Mucosa of descending colon (tissue), 3 donors: ENCODE data around the gene PADI3. TPM values are rescaled to one million over a fixed set of nuclear protein-coding genes. Genes with fewer than 3 reads are reported as not detected.

ENCODE experiments used
- ATAC-seq: fragments of 200-7000 bp; cut with Tn5 transposase; one replicate; pipeline ENCODE4 v1.9.1; 2020; ENCODE audit warnings: mild to moderate bottlenecking, moderate library complexity
- DNase-seq, 3 donors: peaks; one replicate each; pipeline ENCODE4 v3.0.0-alpha.2; 2020
- H3K36me3 ChIP-seq: fragments of 200-600 bp; one replicate; pipeline ENCODE4 v1.8.0; 2021; ENCODE audit warnings: low read depth, mild to moderate bottlenecking
- H3K4me1 ChIP-seq: fragments of 200-600 bp; one replicate; pipeline ENCODE4 v1.8.0; 2021; ENCODE audit warnings: low read depth, mild to moderate bottlenecking
- H3K4me3 ChIP-seq: fragments of 200-600 bp; one replicate; pipeline ENCODE4 v1.8.0; 2021; ENCODE audit warnings: mild to moderate bottlenecking
- H3K9me3 ChIP-seq: fragments of 200-600 bp; one replicate; pipeline ENCODE4 v1.8.0; 2021; ENCODE audit warnings: mild to moderate bottlenecking
- CTCF ChIP-seq: fragments of 200-600 bp; IDR thresholded peaks from one replicate; pipeline ENCODE4 v1.8.0; 2022; ENCODE audit warnings: antibody characterized with exemption, mild to moderate bottlenecking
- intact Hi-C, 2 donors: fragments of 100-400 bp; cut with DNase I in 1 of 2; cut with micrococcal nuclease in 1 of 2; formaldehyde crosslinking; loops; one replicate each; pipeline versions ENCODE4 v1.11.0 to v1.11.1; 2022; cut with DNase I, micrococcal nuclease
- total RNA-seq, 3 donors: library from RNA; stranded (reverse); fragmentation: NEBNext Ultra II Directional in 2 of 3; extraction: Animal tissue kit (Norgen Biotek cat#: 25700) in 2 of 3; gene quantifications; one replicate each; pipeline versions ENCODE4 v1.2.1 to v1.2.4, GENCODE V29; 2021 to 2023
- donor health status: DM: no; HTN: no; CAD: no; lungs with moderate emphysema.
- donor health status: DM: no; HTN: no; CAD: no.
- donor health status: DM: no; HTN: yes; CAD: no.

The PADI3 gene
- total RNA-seq, 3 donors from 2014 or later, result 0.09 to 0.17 TPM; not detected in 1

- TF ChIP-seq CTCF, result no peak
- H3K36me3 ChIP-seq, result no peaks in the 10 kb centered on the region
- no peak overlapping the region for H3K4me3 ChIP-seq
- H3K4me1 ChIP-seq, result no peaks in the 10 kb centered on the region
- DNase-seq (peak in 1 of 3 donors; percentile 6), ATAC-seq (no peak)
- intact Hi-C loops, result no loop called here
- no peaks in the 10 kb centered on the region for H3K9me3 ChIP-seq
These were observed 32.8 kb upstream of the PADI3 start for GRCh38 chr1:17216078-17216477.

GRCh38 chr1:17217607-17218006 is 31.3 kb upstream of the PADI3 start:
- DNase-seq, result no peak
- intact Hi-C loops, result no loop called here
- Histone ChIP-seq H3K36me3 (no peaks in the 10 kb centered on the region), H3K9me3 (no peaks in the 10 kb centered on the region), H3K4me3 (no peak overlapping the region), H3K4me1 (no peaks in the 10 kb centered on the region)
- ATAC-seq, result no peak
- TF ChIP-seq CTCF, result no peak

GRCh38 chr1:17218939-17219338 is 30.0 kb upstream of the PADI3 start:
- Histone ChIP-seq H3K4me1 (no peaks in the 10 kb centered on the region), H3K4me3 (no peak overlapping the region), H3K9me3 (no peaks in the 10 kb centered on the region), H3K36me3 (no peaks in the 10 kb centered on the region)
- ATAC-seq (no peak), DNase-seq (peak in 1 of 3 donors; percentile 24)
- TF ChIP-seq CTCF, result no peak
- intact Hi-C loops, result no loop called here

- ATAC-seq (no peak), DNase-seq (no peak)
- no peaks in the 10 kb centered on the region for H3K4me1 ChIP-seq
- intact Hi-C loops, result no loop called here
- H3K36me3 ChIP-seq, result no peaks in the 10 kb centered on the region
- no peak for TF ChIP-seq CTCF
- H3K9me3 ChIP-seq, result no peaks in the 10 kb centered on the region
- no peak overlapping the region for H3K4me3 ChIP-seq
These were observed 28.6 kb upstream of the PADI3 start for GRCh38 chr1:17220287-17220686.

GRCh38 chr1:17222557-17222956 is 26.3 kb upstream of the PADI3 start:
- Histone ChIP-seq H3K36me3 (no peaks in the 10 kb centered on the region), H3K4me3 (no peak overlapping the region), H3K9me3 (no peaks in the 10 kb centered on the region), H3K4me1 (peaks cover 3% of the 10 kb centered on the region)
- DNase-seq (peak in 1 of 3 donors; percentile 15), ATAC-seq (no peak)
- no peak for TF ChIP-seq CTCF
- intact Hi-C loops, result no loop called here

- H3K36me3 ChIP-seq, result no peaks in the 10 kb centered on the region
- intact Hi-C loops, result no loop called here
- no peaks in the 10 kb centered on the region for H3K9me3 ChIP-seq
- no peak overlapping the region for H3K4me3 ChIP-seq
- TF ChIP-seq CTCF, result no peak
- DNase-seq (no peak), ATAC-seq (no peak)
- peaks cover 3% of the 10 kb centered on the region for H3K4me1 ChIP-seq
These were observed 24.5 kb upstream of the PADI3 start for GRCh38 chr1:17224434-17224833.
